Tibial nerve (tissue), 4 donors: ENCODE results near the gene C17orf100.

Experiments used
- CTCF ChIP-seq, 5 experiments: fragments of 200-600 bp in 3 of 5; fragments of 450-650 bp in 2 of 5; sonication (generic) in 3 of 5; IDR thresholded peaks; one replicate each; pipeline ENCODE4 v1.5.1; 2016 to 2019; ENCODE audit warnings: antibody characterized with exemption in 5 of 5, mild to moderate bottlenecking in 3 of 5, moderate library complexity in 2 of 5
- EP300 ChIP-seq, 2 donors: sonication (generic); formaldehyde crosslinking; IDR thresholded peaks; one replicate each; pipeline ENCODE4 v1.6.1; 2017; ENCODE audit warnings: antibody characterized with exemption in 2 of 2, mild to moderate bottlenecking in 1 of 2
- POLR2A ChIP-seq, 2 donors: fragments of 450-650 bp; IDR thresholded peaks; one replicate each; pipeline ENCODE4 v1.6.1; 2017; ENCODE audit warnings: antibody characterized with exemption in 2 of 2, mild to moderate bottlenecking in 2 of 2, moderate library complexity in 2 of 2

- TF ChIP-seq CTCF (IDR thresholded peaks at IDR 0.05) = no peak
- no peak for TF ChIP-seq EP300 (IDR thresholded peaks at IDR 0.05)
- TF ChIP-seq POLR2A (IDR thresholded peaks at IDR 0.05) = no peak
Measured at GRCh38 chr17:6667516-6667915, 16.0 kb downstream of the C17orf100 start.
